OCI-LY1 (cell line): ENCODE results near the gene SPRED1.

Source experiments
- H2AFZ ChIP-seq: fragments of 200-600 bp; sonication (generic), shearing (Covaris generic); 2 replicates; pipeline ENCODE4 v1.6.0; 2014; ENCODE audit warnings: antibody characterized with exemption, mild to moderate bottlenecking, low read length
- H3F3A ChIP-seq: fragments of 200-600 bp; sonication (generic), shearing (Covaris generic); 2 replicates; pipeline ENCODE4 v1.6.0; 2014; ENCODE audit warnings: mild to moderate bottlenecking, antibody characterized with exemption, low read length, moderate library complexity; ENCODE audit not compliant: insufficient read depth
- H3K27ac ChIP-seq: fragments of 200-600 bp; sonication (generic); 2 replicates; pipeline ENCODE4 v1.5.1; 2014; ENCODE audit warnings: low read length, mixed run types, mild to moderate bottlenecking, low read depth; ENCODE audit not compliant: poor library complexity, severe bottlenecking
- H3K27me3 ChIP-seq: fragments of 200-600 bp; sonication (generic); 2 replicates; pipeline ENCODE4 v1.6.0; 2014; ENCODE audit warnings: antibody characterized with exemption, mild to moderate bottlenecking, low read length, moderate library complexity; ENCODE audit not compliant: insufficient read depth
- H3K36me3 ChIP-seq: fragments of 200-600 bp; sonication (generic); 2 replicates; pipeline ENCODE4 v1.6.1; 2014; ENCODE audit warnings: mild to moderate bottlenecking, antibody characterized with exemption, low read length, moderate library complexity, mixed read lengths; ENCODE audit not compliant: insufficient read depth
- H3K4me1 ChIP-seq: fragments of 200-600 bp; sonication (generic); 2 replicates; pipeline ENCODE4 v1.5.1; 2014; ENCODE audit warnings: mild to moderate bottlenecking, low read length, moderate library complexity; ENCODE audit not compliant: insufficient read depth, severe bottlenecking
- H3K4me2 ChIP-seq: fragments of 200-600 bp; sonication (generic), shearing (Covaris generic); 2 replicates; pipeline ENCODE4 v1.6.1; 2014; ENCODE audit warnings: low read length
- H3K4me3 ChIP-seq: fragments of 200-600 bp; sonication (generic); 2 replicates; pipeline ENCODE4 v1.5.1; 2014; ENCODE audit warnings: low read length, low read depth, mild to moderate bottlenecking, mixed read lengths; ENCODE audit not compliant: poor library complexity, severe bottlenecking
- H3K79me2 ChIP-seq: fragments of 200-600 bp; shearing (Covaris generic); 2 replicates; pipeline ENCODE4 v1.6.1; 2016; ENCODE audit warnings: mixed run types, low read length, mixed read lengths; ENCODE audit not compliant: insufficient read depth
- H3K9ac ChIP-seq: fragments of 200-600 bp; sonication (generic), shearing (Covaris generic); 2 replicates; pipeline ENCODE4 v1.6.1; 2014; ENCODE audit warnings: mild to moderate bottlenecking, low read length, mixed read lengths
- H3K9me2 ChIP-seq: fragments of 200-600 bp; sonication (generic), shearing (Covaris generic); 2 replicates; pipeline ENCODE4 v1.6.1; 2014; ENCODE audit warnings: low read depth, mild to moderate bottlenecking, low read length, mixed read lengths
- H3K9me3 ChIP-seq: fragments of 200-600 bp; shearing (Covaris generic); 2 replicates; pipeline ENCODE4 v1.6.1; 2014; ENCODE audit warnings: low read length, mixed read lengths
- H4K20me1 ChIP-seq: fragments of 200-600 bp; sonication (generic), shearing (Covaris generic); 2 replicates; pipeline ENCODE4 v1.6.0; 2016; ENCODE audit warnings: mild to moderate bottlenecking, low read length; ENCODE audit not compliant: insufficient read depth
- EZH2 ChIP-seq: fragments of 200-600 bp; sonication (generic), shearing (Covaris generic); IDR thresholded peaks from 2 replicates; pipeline ENCODE4 v1.8.0; 2017; ENCODE audit warnings: borderline replicate concordance, mixed run types, mild to moderate bottlenecking, antibody characterized with exemption, low read length, moderate library complexity, mixed read lengths
- TF ChIP-seq, protein P1 (sequence below): fragments of 200-600 bp; sonication (generic), shearing (Covaris generic); IDR thresholded peaks from 2 replicates; pipeline ENCODE4 v1.5.1; 2017; ENCODE audit warnings: mild to moderate bottlenecking, antibody characterized with exemption, low read length, moderate library complexity, mixed read lengths

SPRED1 gene

DNA sequence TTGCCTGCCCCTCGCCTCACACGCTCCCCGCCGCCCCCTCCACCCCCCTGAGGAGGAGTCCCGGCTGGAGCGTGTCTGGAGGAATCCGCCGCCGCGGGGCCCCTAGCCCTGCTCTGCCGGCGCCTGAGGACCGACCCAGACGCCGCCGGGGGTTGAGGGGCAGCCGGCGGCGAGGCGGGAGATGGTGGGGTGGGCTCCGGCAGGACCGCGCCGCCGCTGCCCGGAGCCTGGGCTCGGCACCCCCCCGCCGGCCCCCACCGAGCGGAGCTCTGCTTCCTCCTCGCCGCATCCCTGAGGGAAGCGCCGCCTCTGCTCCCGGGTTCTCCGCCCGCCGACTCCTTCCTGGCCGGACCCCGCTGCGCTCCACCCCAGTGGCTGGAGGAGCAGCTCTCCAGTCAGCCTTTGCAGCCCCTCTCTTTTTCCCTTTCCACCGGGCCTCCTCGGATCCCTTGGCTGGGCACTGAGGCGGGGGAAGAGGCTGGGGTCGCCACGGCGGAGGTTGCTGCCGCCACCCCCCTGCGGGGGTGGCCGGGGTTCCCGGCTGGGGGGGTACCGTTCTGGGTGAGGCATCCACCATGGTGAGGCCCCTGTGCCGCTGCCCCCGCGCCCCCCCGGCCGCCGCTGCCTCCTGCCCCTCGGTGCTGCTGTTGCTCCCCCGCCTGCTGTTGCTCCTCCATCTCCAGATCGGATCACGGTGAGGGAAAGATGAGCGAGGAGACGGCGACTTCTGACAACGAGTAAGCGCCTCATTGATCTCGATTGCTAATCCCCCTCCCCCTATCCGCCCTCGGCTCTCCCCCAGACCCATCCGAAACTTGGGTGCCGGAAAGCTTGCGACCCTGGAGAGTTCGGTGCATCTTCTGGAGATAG, at the start of gene SPRED1:
Gene SPRED1, plus strand, starts transcription at position 356 of the 870 bp plus-strand sequence. Its CDS starts 350 bp downstream, at position 706.
- Histone ChIP-seq H3K4me1 (peaks cover 34% of the 10 kb centered on the region), H3K9ac (peak within 1 kb of the TSS; percentile 80), H3K4me3 (peak within 1 kb of the TSS; percentile 91), H3K9me2 (no peaks in the 10 kb centered on the region), H3K27ac (no peak within 1 kb of the TSS), H3F3A (no peaks in the 10 kb centered on the region), H3K36me3 (no peaks in the 10 kb centered on the region), H4K20me1 (peaks cover 4% of the 10 kb centered on the region; the same call in 1 of the 2 replicates), H3K27me3 (no peaks in the 10 kb centered on the region), H3K79me2 (peaks cover 29% of the 10 kb centered on the region), H2AFZ (peak within 1 kb of the TSS; percentile 88; the same call in 1 of the 2 replicates), H3K4me2 (peak within 1 kb of the TSS; percentile 94), H3K9me3 (no peaks in the 10 kb centered on the region)
- TF ChIP-seq EZH2, result no peak
- TF ChIP-seq, protein P1, sequence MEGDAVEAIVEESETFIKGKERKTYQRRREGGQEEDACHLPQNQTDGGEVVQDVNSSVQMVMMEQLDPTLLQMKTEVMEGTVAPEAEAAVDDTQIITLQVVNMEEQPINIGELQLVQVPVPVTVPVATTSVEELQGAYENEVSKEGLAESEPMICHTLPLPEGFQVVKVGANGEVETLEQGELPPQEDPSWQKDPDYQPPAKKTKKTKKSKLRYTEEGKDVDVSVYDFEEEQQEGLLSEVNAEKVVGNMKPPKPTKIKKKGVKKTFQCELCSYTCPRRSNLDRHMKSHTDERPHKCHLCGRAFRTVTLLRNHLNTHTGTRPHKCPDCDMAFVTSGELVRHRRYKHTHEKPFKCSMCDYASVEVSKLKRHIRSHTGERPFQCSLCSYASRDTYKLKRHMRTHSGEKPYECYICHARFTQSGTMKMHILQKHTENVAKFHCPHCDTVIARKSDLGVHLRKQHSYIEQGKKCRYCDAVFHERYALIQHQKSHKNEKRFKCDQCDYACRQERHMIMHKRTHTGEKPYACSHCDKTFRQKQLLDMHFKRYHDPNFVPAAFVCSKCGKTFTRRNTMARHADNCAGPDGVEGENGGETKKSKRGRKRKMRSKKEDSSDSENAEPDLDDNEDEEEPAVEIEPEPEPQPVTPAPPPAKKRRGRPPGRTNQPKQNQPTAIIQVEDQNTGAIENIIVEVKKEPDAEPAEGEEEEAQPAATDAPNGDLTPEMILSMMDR, result no peak

DNA sequence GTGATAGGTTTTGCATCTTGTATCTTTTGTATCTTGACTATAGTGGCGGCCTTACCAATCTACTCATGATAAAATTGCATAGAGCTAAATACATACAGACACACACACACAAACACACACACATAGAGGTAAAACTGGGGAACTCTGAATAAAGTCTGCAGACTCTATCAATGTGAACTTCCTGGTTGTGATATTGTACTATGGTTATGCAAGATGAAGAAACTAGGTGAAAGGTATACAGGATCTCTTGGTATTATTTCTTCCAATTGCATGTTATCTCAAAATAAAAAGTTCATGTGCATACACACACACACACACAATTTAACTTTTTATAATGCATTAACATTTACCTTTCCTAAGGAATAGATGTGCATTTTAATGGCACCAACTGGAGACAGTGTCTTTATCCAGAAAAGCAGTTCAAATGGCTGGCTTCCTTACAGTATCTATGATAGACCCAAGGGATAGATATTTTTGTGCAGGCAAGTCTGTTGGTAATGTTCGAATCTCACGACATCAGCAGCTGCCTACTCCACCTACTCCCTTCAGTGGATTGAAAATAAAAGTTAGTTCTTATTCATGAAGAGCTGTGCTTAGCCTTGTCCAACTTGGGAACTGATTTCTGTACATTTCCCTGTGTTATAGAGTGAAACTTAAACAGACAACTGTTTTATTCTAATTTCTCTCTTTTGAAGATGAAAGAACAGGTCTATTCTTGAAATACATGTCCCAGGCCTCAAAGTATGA, 46.9 kb upstream of the SPRED1 start:
- Histone ChIP-seq H3K4me2 (no peak overlapping the region), H3K9me3 (no peaks in the 10 kb centered on the region), H3K27me3 (no peaks in the 10 kb centered on the region), H3K27ac (no peak overlapping the region), H3K36me3 (no peaks in the 10 kb centered on the region), H3K9ac (no peak overlapping the region), H3K79me2 (no peaks in the 10 kb centered on the region), H2AFZ (no peak overlapping the region), H3K4me1 (no peaks in the 10 kb centered on the region), H3K4me3 (no peak overlapping the region), H3K9me2 (no peaks in the 10 kb centered on the region), H4K20me1 (no peaks in the 10 kb centered on the region), H3F3A (no peaks in the 10 kb centered on the region)
- no peak for TF ChIP-seq EZH2
- TF ChIP-seq, protein P1, result no peak

DNA sequence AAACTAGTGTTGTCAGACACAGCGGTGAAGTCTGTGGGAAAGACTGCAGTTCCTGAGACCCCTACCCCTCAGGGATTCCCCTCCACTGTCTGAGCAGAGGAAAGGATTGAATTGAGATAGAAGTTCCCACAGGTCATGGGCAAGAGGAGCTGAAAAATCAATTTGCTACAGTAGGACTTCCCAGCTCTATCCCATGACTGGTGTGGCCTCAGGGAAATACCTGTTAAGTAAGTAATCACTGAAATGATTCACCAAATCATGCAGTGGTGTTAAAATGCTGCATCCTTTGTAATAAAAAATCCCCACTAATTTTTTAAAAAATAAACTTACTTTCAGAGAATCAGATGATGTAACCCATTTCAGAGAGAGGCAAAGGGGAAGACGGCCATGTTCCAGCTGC, 45.0 kb upstream of the SPRED1 start:
- H3K9me2 ChIP-seq, result no peaks in the 10 kb centered on the region
- no peaks in the 10 kb centered on the region for H3K79me2 ChIP-seq
- H3K9me3 ChIP-seq, result no peaks in the 10 kb centered on the region
- no peaks in the 10 kb centered on the region for H3K27me3 ChIP-seq
- no peaks in the 10 kb centered on the region for H3K36me3 ChIP-seq
- no peak overlapping the region for H2AFZ ChIP-seq
- H3K4me2 ChIP-seq, result no peak overlapping the region
- H3K4me3 ChIP-seq, result no peak overlapping the region
- H3K9ac ChIP-seq, result no peak overlapping the region
- no peak overlapping the region for H3K27ac ChIP-seq
- TF ChIP-seq, protein P1, result no peak
- no peaks in the 10 kb centered on the region for H4K20me1 ChIP-seq
- H3K4me1 ChIP-seq, result no peaks in the 10 kb centered on the region
- no peaks in the 10 kb centered on the region for H3F3A ChIP-seq
